ENCODE results near the gene PDIA2. TPM values are rescaled to one million over a fixed set of nuclear protein-coding genes. Genes with fewer than 3 reads are reported as not detected.

PDIA2 gene
- total and polyA plus RNA-seq, 8 donors: 32.3 to 932 (median 118) TPM; not detected in 1

DNA sequence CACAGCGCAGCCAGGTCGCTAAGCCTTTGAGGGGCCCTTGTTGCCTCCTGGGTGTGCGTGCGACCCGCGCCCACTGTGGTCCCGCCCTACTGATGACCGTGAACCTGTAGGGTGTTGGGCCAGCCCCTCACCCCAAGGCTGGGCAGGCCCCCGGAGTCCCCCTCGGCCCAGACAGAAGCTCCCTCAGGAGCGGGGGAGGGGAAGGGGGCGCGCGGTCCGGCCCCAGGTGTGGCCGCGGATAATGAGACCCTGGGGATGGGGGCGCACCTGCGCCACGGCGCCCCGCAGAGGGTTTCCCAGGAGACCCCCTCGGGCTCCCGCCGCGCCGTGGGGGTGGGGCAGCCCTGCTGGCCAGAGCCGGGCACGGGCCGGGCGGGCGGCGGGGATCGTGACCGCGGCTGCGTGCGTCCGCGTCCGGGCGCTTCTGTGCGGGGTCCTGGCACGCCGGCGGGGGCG lies 2.9 kb upstream of the PDIA2 start:
- intact Hi-C loops (cut with DNase I; ENCODE audit: low total_unique reads): no loop called here
- Histone ChIP-seq H3K4me3 (peak overlapping the region; percentile 36 to 42 (median 39)), H3K27ac (peak overlapping the region; percentile 37 to 79 (median 66)), H3K36me3 (peaks cover 0 to 3% (median 0%) of the 10 kb centered on the region in 4 donors), H3K9me3 (no peaks in the 10 kb centered on the region), H3K4me1 (peaks cover 12 to 64% (median 42%) of the 10 kb centered on the region in 4 donors), H3K27me3 (peaks cover 0 to 60% (median 29%) of the 10 kb centered on the region in 3 donors)
- DNase-seq: no peak
- WGBS, 5 donors: 3 to 17% (median 7%) methylated on average over 9 to 47 of the region's 47 CpGs
- TF ChIP-seq POLR2A (IDR thresholded peaks at IDR 0.05) (no peak), EP300 (IDR thresholded peaks at IDR 0.05) (no peak), POLR2AphosphoS5 (IDR thresholded peaks at IDR 0.05) (no peak)
- TF ChIP-seq, protein P1, sequence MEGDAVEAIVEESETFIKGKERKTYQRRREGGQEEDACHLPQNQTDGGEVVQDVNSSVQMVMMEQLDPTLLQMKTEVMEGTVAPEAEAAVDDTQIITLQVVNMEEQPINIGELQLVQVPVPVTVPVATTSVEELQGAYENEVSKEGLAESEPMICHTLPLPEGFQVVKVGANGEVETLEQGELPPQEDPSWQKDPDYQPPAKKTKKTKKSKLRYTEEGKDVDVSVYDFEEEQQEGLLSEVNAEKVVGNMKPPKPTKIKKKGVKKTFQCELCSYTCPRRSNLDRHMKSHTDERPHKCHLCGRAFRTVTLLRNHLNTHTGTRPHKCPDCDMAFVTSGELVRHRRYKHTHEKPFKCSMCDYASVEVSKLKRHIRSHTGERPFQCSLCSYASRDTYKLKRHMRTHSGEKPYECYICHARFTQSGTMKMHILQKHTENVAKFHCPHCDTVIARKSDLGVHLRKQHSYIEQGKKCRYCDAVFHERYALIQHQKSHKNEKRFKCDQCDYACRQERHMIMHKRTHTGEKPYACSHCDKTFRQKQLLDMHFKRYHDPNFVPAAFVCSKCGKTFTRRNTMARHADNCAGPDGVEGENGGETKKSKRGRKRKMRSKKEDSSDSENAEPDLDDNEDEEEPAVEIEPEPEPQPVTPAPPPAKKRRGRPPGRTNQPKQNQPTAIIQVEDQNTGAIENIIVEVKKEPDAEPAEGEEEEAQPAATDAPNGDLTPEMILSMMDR (IDR thresholded peaks at IDR 0.05): no peak

DNA sequence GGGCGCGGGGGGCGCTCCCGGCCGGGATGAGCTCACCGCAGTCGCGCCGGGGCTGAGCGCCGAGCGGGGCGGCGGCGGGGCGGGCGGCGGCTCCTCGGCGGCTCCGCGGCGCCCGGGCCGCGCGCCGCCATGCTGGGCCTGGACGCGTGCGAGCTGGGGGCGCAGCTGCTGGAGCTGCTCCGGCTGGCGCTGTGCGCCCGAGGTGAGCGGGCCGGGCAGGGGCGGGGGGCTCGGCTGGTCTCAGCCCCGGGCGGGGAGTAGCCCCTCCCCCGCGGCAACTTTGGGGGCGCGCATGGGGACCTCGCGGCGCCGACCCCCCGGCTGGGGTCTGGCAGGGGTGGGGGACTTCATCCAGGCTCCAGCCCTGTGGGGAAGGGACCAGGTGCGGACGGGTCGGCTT lies 2.4 kb upstream of the PDIA2 start, which contains the start of gene ARHGDIG:
Gene ARHGDIG (plus strand): TSS at position 40 of the 400 bp plus-strand sequence. CDS start 90 bp downstream, at position 130.
- WGBS, 5 donors: 0 to 3% (median 1%) methylated on average over 1 to 54 of the region's 54 CpGs
- TF ChIP-seq, protein P1 (IDR thresholded peaks at IDR 0.05): no peak
- TF ChIP-seq POLR2AphosphoS5 (IDR thresholded peaks at IDR 0.05): no peak
- TF ChIP-seq EP300 (IDR thresholded peaks at IDR 0.05): no peak
- no peak for TF ChIP-seq POLR2A (IDR thresholded peaks at IDR 0.05)
- Histone ChIP-seq H3K4me3 (peak within 1 kb of the TSS; percentile 42 to 46 (median 45)), H3K27me3 (peaks cover 0 to 55% (median 26%) of the 10 kb centered on the region in 3 donors), H3K9me3 (no peaks in the 10 kb centered on the region), H3K27ac (peak within 1 kb of the TSS; percentile 58 to 79 (median 66)), H3K4me1 (peaks cover 8 to 63% (median 38%) of the 10 kb centered on the region in 4 donors), H3K36me3 (peaks cover 0 to 8% (median 0%) of the 10 kb centered on the region in 4 donors)
- DNase-seq: peak in 1 of 2 donors; percentile 62
- intact Hi-C loops (cut with DNase I; ENCODE audit: low total_unique reads): no loop called here

DNA sequence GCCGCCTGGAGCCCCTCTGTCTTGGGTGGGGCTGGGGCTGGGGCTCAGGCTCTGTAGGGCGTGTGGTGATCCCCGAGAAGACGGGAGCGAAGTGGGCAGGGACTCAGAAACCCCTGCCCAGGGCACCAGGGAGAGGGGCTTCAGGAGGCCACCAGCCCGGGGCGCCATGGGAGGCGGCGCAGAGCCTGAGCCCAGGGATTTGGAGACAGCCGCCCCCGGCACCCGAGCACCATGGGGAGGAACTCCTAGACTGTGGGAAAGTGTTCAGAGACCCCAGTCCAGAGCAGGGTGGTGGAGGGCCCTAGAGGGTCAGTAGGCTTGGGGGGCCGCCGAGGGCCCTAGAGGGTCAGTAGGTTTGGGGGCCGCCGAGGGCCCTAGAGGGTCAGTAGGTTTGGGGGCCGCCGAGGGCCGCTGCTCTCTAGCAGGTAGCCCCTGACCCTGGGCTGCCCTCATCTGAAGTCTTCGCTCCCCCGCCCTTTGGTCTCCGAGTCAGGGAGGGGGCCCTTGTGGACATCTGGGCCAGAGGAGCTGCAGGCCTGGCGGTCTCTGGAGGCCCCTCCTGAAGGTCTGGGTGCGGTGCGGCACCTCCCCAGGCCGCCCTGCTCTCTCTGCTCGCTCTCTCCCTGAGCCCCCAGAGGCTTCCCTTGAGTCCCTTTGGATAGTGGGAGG lies 1.8 kb upstream of the PDIA2 start:
- intact Hi-C loops (cut with DNase I; ENCODE audit: low total_unique reads): no loop called here
- H3K27ac ChIP-seq: peak overlapping the region; percentile 17 to 68 (median 59)
- peaks cover 8 to 59% (median 34%) of the 10 kb centered on the region in 4 donors for H3K4me1 ChIP-seq
- 15 to 35% (median 32%) methylated on average over 19 to 27 of the region's 27 CpGs for WGBS, 5 donors
- DNase-seq: no peak
- no peaks in the 10 kb centered on the region for H3K9me3 ChIP-seq
- H3K27me3 ChIP-seq: peaks cover 0 to 49% (median 26%) of the 10 kb centered on the region in 3 donors
- H3K36me3 ChIP-seq: peaks cover 0 to 8% (median under 1%) of the 10 kb centered on the region in 4 donors
- no peak for TF ChIP-seq POLR2AphosphoS5 (IDR thresholded peaks at IDR 0.05)
- no peak for TF ChIP-seq EP300 (IDR thresholded peaks at IDR 0.05)
- no peak for TF ChIP-seq POLR2A (IDR thresholded peaks at IDR 0.05)
- TF ChIP-seq, protein P1 (IDR thresholded peaks at IDR 0.05): no peak
- peak overlapping the region; percentile 42 to 46 (median 45) for H3K4me3 ChIP-seq

DNA sequence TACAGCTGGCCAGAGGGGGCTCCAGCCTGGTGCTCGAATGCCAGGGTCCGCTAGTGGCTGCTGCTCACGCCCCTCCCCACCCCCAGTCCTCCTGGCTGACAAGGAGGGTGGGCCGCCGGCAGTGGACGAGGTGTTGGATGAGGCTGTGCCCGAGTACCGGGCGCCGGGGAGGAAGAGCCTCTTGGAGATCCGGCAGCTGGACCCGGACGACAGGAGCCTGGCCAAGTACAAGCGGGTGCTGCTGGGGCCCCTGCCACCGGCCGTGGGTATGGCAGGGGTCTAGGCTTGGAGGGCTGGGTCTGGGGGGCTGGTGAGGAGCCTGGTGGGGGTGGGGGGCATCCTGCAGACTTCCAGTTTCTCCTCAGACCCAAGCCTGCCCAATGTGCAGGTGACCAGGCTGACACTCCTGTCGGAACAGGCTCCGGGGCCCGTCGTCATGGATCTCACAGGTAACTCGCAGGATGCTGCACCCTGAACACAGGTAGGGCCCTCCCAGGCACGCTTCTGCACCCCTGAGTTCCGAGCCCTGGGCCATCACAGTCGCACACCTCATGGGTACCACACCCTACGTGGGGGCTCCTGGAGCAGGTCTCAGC lies 1.2 kb upstream of the PDIA2 start:
- WGBS, 5 donors: 33 to 65% (median 50%) methylated on average over 5 to 25 of the region's 25 CpGs
- no peak for DNase-seq
- TF ChIP-seq, protein P1 (IDR thresholded peaks at IDR 0.05): no peak
- TF ChIP-seq POLR2A (IDR thresholded peaks at IDR 0.05): no peak
- TF ChIP-seq EP300 (IDR thresholded peaks at IDR 0.05): no peak
- no peak for TF ChIP-seq POLR2AphosphoS5 (IDR thresholded peaks at IDR 0.05)

More for the DNA sequence above, 1.2 kb upstream of the PDIA2 start:
- Histone ChIP-seq H3K36me3 (peaks cover 0 to 14% (median 3%) of the 10 kb centered on the region in 4 donors), H3K4me1 (peaks cover 8 to 57% (median 32%) of the 10 kb centered on the region in 4 donors), H3K27ac (peak overlapping the region; percentile 17 to 68 (median 59)), H3K27me3 (peaks cover 0 to 43% (median 26%) of the 10 kb centered on the region in 3 donors), H3K9me3 (no peaks in the 10 kb centered on the region), H3K4me3 (peak overlapping the region; percentile 42 to 46 (median 45))
- intact Hi-C loops (cut with DNase I; ENCODE audit: low total_unique reads): no loop called here
